ENCODE data around the gene COX7B2. TPM values are rescaled to one million over a fixed set of nuclear protein-coding genes. Genes with fewer than 3 reads are reported as not detected.

The COX7B2 gene
- total and polyA plus RNA-seq, 12 donors, result not detected

- TF ChIP-seq CTCF (IDR thresholded peaks at IDR 0.05), result no peak
- DNase-seq, result no peak
- Histone ChIP-seq H3K4me3 (no peak overlapping the region), H3K27me3 (no peaks in the 10 kb centered on the region), H3K9me3 (peaks cover 0 to 10% (median 0%) of the 10 kb centered on the region in 11 donors), H3K36me3 (no peaks in the 10 kb centered on the region), H3K27ac (no peak overlapping the region), H3K4me1 (no peaks in the 10 kb centered on the region)
- intact Hi-C loops (cut with DNase I), result no loop called here
- 81 to 87% methylated on average over 2 of the region's 2 CpGs for WGBS, 2 donors
- no peak for ATAC-seq
These were observed 143.6 kb downstream of the COX7B2 start for GRCh38 chr4:46765465-46765864.

- 60% methylated on average over 3 of the region's 3 CpGs for WGBS, 2 donors
- no peak overlapping the region for H3K4me3 ChIP-seq
- peaks cover 0 to 5% (median 0%) of the 10 kb centered on the region in 11 donors for H3K9me3 ChIP-seq
- peaks cover 0 to 2% (median 0%) of the 10 kb centered on the region in 7 donors for H3K27me3 ChIP-seq
- no peak for DNase-seq
- intact Hi-C loops (cut with DNase I), result no loop called here
- H3K4me1 ChIP-seq, result no peaks in the 10 kb centered on the region
- ATAC-seq, result no peak
- no peak for TF ChIP-seq CTCF (IDR thresholded peaks at IDR 0.05)
- H3K36me3 ChIP-seq, result no peaks in the 10 kb centered on the region
- no peak overlapping the region for H3K27ac ChIP-seq
These were observed 179.0 kb downstream of the COX7B2 start for GRCh38 chr4:46730075-46730474.

- no peaks in the 10 kb centered on the region for H3K4me1 ChIP-seq
- H3K4me3 ChIP-seq, result no peak overlapping the region
- H3K36me3 ChIP-seq, result no peaks in the 10 kb centered on the region
- intact Hi-C loops (cut with DNase I), result no loop called here
- no peak overlapping the region for H3K27ac ChIP-seq
- H3K9me3 ChIP-seq, result peaks cover 0 to 16% (median 2%) of the 10 kb centered on the region in 11 donors
- H3K27me3 ChIP-seq, result peaks cover 0 to 5% (median 0%) of the 10 kb centered on the region in 7 donors
- WGBS, 2 donors, result 30 to 38% methylated on average over 1 of the region's 1 CpG
- TF ChIP-seq CTCF (IDR thresholded peaks at IDR 0.05), result no peak
- no peak for DNase-seq
- ATAC-seq, result no peak
These were observed 189.0 kb downstream of the COX7B2 start for GRCh38 chr4:46720055-46720454.

GRCh38 chr4:46717950-46718349 is 191.1 kb downstream of the COX7B2 start:
- H3K9me3 ChIP-seq, result peaks cover 0 to 16% (median 2%) of the 10 kb centered on the region in 11 donors
- intact Hi-C loops (cut with DNase I), result no loop called here
- no peaks in the 10 kb centered on the region for H3K4me1 ChIP-seq
- no peak overlapping the region for H3K27ac ChIP-seq
- DNase-seq (no peak), ATAC-seq (no peak)
- WGBS, 2 donors, result 68% methylated on average over 1 of the region's 1 CpG
- TF ChIP-seq CTCF (IDR thresholded peaks at IDR 0.05), result no peak
- no peaks in the 10 kb centered on the region for H3K27me3 ChIP-seq
- no peak overlapping the region for H3K4me3 ChIP-seq
- H3K36me3 ChIP-seq, result no peaks in the 10 kb centered on the region

Data from heart right ventricle (tissue), 16 donors.